HL-60 (cell line): ENCODE measurements around the gene STX8.

ENCODE experiments used
- DNase-seq, 2 experiments: peaks; one replicate each; pipeline ENCODE4 v3.0.0-alpha.2; 2010 to 2020; ENCODE audit warnings: low read depth in 1 of 2, low spot score in 1 of 2
- H3K27ac ChIP-seq: fragments of 250-450 bp; sonication (Bioruptor Pico); replicated peaks from 2 replicates; pipeline ENCODE4 v1.5.1; 2020; ENCODE audit warnings: mild to moderate bottlenecking, moderate library complexity
- H3K27me3 ChIP-seq: fragments of 250-450 bp; sonication (Bioruptor Pico); 2 replicates; pipeline ENCODE4 v1.5.1; 2021; ENCODE audit warnings: mild to moderate bottlenecking, moderate library complexity; ENCODE audit not compliant: insufficient read depth, poor library complexity, severe bottlenecking
- H3K4me3 ChIP-seq: replicated peaks from 2 replicates; pipeline ENCODE4 v1.5.1; 2011; ENCODE audit warnings: mild to moderate bottlenecking, control low read depth, low read length; ENCODE audit not compliant: insufficient read depth
- GABPA ChIP-seq: IDR thresholded peaks from 2 replicates; pipeline ENCODE4 v1.6.1; 2012; ENCODE audit warnings: low read depth
- POLR2AphosphoS5 ChIP-seq: IDR thresholded peaks from 2 replicates; pipeline ENCODE4 v1.6.1; 2012; ENCODE audit warnings: low read depth
- SPI1 ChIP-seq: IDR thresholded peaks from 2 replicates; pipeline ENCODE4 v1.6.1; 2012; ENCODE audit warnings: low read depth, mild to moderate bottlenecking, borderline replicate concordance
- TF ChIP-seq, protein P1 (sequence below): IDR thresholded peaks from 2 replicates; pipeline ENCODE4 v1.6.1; 2012; ENCODE audit warnings: low read depth; ENCODE audit not compliant: insufficient replicate concordance
- TF ChIP-seq, protein P2 (sequence below): IDR thresholded peaks from one replicate; pipeline ENCODE4 v1.5.1; 2011; ENCODE audit warnings: low read length, control low read depth, inconsistent platforms; ENCODE audit not compliant: insufficient read depth

The STX8 gene

GRCh38 chr17:9212376-9213302 lies 363.0 kb downstream of the STX8 start:
- DNase-seq: no peak

GRCh38 chr17:9211133-9211765 lies 364.4 kb downstream of the STX8 start:
- Histone ChIP-seq H3K27ac (no peak overlapping the region), H3K4me3 (no peak overlapping the region), H3K27me3 (no peaks in the 10 kb centered on the region)
- TF ChIP-seq, protein P1, sequence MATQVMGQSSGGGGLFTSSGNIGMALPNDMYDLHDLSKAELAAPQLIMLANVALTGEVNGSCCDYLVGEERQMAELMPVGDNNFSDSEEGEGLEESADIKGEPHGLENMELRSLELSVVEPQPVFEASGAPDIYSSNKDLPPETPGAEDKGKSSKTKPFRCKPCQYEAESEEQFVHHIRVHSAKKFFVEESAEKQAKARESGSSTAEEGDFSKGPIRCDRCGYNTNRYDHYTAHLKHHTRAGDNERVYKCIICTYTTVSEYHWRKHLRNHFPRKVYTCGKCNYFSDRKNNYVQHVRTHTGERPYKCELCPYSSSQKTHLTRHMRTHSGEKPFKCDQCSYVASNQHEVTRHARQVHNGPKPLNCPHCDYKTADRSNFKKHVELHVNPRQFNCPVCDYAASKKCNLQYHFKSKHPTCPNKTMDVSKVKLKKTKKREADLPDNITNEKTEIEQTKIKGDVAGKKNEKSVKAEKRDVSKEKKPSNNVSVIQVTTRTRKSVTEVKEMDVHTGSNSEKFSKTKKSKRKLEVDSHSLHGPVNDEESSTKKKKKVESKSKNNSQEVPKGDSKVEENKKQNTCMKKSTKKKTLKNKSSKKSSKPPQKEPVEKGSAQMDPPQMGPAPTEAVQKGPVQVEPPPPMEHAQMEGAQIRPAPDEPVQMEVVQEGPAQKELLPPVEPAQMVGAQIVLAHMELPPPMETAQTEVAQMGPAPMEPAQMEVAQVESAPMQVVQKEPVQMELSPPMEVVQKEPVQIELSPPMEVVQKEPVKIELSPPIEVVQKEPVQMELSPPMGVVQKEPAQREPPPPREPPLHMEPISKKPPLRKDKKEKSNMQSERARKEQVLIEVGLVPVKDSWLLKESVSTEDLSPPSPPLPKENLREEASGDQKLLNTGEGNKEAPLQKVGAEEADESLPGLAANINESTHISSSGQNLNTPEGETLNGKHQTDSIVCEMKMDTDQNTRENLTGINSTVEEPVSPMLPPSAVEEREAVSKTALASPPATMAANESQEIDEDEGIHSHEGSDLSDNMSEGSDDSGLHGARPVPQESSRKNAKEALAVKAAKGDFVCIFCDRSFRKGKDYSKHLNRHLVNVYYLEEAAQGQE: no peak
- TF ChIP-seq SPI1 (no peak), GABPA (no peak), POLR2AphosphoS5 (no peak)
- TF ChIP-seq, protein P2, sequence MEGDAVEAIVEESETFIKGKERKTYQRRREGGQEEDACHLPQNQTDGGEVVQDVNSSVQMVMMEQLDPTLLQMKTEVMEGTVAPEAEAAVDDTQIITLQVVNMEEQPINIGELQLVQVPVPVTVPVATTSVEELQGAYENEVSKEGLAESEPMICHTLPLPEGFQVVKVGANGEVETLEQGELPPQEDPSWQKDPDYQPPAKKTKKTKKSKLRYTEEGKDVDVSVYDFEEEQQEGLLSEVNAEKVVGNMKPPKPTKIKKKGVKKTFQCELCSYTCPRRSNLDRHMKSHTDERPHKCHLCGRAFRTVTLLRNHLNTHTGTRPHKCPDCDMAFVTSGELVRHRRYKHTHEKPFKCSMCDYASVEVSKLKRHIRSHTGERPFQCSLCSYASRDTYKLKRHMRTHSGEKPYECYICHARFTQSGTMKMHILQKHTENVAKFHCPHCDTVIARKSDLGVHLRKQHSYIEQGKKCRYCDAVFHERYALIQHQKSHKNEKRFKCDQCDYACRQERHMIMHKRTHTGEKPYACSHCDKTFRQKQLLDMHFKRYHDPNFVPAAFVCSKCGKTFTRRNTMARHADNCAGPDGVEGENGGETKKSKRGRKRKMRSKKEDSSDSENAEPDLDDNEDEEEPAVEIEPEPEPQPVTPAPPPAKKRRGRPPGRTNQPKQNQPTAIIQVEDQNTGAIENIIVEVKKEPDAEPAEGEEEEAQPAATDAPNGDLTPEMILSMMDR: no peak
- DNase-seq: no peak

More at GRCh38 chr17:9212376-9213302, 363.0 kb downstream of the STX8 start:
- TF ChIP-seq, protein P1: no peak
- TF ChIP-seq GABPA: no peak
- no peak for TF ChIP-seq SPI1
- TF ChIP-seq POLR2AphosphoS5: no peak
- TF ChIP-seq, protein P2: no peak
- H3K27ac ChIP-seq: no peak overlapping the region
- no peak overlapping the region for H3K4me3 ChIP-seq
- H3K27me3 ChIP-seq: no peaks in the 10 kb centered on the region

DNA sequence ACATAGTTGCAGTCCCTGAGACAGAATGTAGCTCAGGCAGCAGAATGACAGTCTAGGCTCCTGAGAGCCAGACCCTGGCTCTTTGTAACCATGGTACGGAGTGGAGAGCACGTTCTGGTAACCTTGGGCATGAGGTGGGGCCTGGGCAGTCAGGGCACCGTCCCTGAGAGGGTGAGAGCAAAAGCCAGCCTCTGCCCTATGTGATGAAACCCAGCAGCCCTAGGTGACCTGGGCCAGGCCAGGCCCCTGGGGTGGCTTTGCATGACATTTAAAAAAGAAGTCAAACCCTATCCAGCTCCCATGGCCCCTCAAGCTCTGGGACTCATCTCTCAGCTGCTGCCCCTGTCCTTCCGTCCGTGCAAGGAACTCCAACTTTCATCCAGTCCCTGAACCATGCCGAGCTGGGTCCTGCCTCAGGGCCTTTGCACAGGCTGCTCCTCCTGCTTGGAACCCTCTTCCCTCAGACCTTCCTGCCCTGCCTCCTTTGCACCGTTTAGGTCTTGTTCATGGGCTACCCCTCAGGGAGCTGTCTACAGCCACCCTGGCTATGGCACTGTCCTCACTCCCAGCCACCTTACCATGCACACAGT lies 365.7 kb downstream of the STX8 start:
- DNase-seq: no peak
- TF ChIP-seq, protein P2: no peak
- no peak for TF ChIP-seq GABPA
- TF ChIP-seq POLR2AphosphoS5: no peak
- no peak for TF ChIP-seq SPI1
- TF ChIP-seq, protein P1: no peak
- H3K27me3 ChIP-seq: no peaks in the 10 kb centered on the region
- H3K4me3 ChIP-seq: no peak overlapping the region
- H3K27ac ChIP-seq: no peak overlapping the region
